ENCODE results near the gene CD6.
"Not testable (repeated sequence)": the region's sequence is repeated elsewhere in the genome, so short reads cannot be mapped to it uniquely, and the experiment has no call there.

Gene CD6

GRCh38 chr11:61059260-61059752 is 87.8 kb downstream of the CD6 start:
- H3K36me3 ChIP-seq (ENCODE audit: control insufficient read depth in 1 of 2, insufficient read depth in 2 of 2, low read length in 2 of 2): no peaks in the 10 kb centered on the region
- no peak overlapping the region for H3K27ac ChIP-seq (ENCODE audit: low read depth, low read length)
- no peaks in the 10 kb centered on the region for H3K4me1 ChIP-seq (ENCODE audit: control insufficient read depth in 1 of 2, insufficient read depth in 2 of 2, low read length in 2 of 2)
- H3K9ac ChIP-seq (ENCODE audit: low read depth in 1 of 2, low read length in 2 of 2): no peak overlapping the region
- H3K27me3 ChIP-seq (ENCODE audit: control insufficient read depth in 1 of 2, insufficient read depth in 2 of 2, low read length in 2 of 2): no peaks in the 10 kb centered on the region
- H3K9me3 ChIP-seq (ENCODE audit: control insufficient read depth in 1 of 2, low read length in 2 of 2): no peaks in the 10 kb centered on the region
- H3K4me3 ChIP-seq (ENCODE audit: low read depth in 1 of 2, low read length in 2 of 2): no peak overlapping the region

GRCh38 chr11:61061081-61061826 is 89.8 kb downstream of the CD6 start:
- Histone ChIP-seq H3K4me3 (ENCODE audit: low read depth in 1 of 2, low read length in 2 of 2) (no peak overlapping the region), H3K36me3 (ENCODE audit: control insufficient read depth in 1 of 2, insufficient read depth in 2 of 2, low read length in 2 of 2) (no peaks in the 10 kb centered on the region), H3K9ac (ENCODE audit: low read depth in 1 of 2, low read length in 2 of 2) (no peak overlapping the region), H3K27me3 (ENCODE audit: control insufficient read depth in 1 of 2, insufficient read depth in 2 of 2, low read length in 2 of 2) (no peaks in the 10 kb centered on the region), H3K4me1 (ENCODE audit: control insufficient read depth in 1 of 2, insufficient read depth in 2 of 2, low read length in 2 of 2) (no peaks in the 10 kb centered on the region), H3K9me3 (ENCODE audit: control insufficient read depth in 1 of 2, low read length in 2 of 2) (no peaks in the 10 kb centered on the region), H3K27ac (ENCODE audit: low read depth, low read length) (no peak overlapping the region)

- Histone ChIP-seq H3K4me1 (ENCODE audit: control insufficient read depth in 1 of 2, insufficient read depth in 2 of 2, low read length in 2 of 2) (no peaks in the 10 kb centered on the region), H3K9me3 (ENCODE audit: control insufficient read depth in 1 of 2, low read length in 2 of 2) (no peaks in the 10 kb centered on the region), H3K27ac (ENCODE audit: low read depth, low read length) (no peak overlapping the region), H3K9ac (ENCODE audit: low read depth in 1 of 2, low read length in 2 of 2) (no peak overlapping the region), H3K36me3 (ENCODE audit: control insufficient read depth in 1 of 2, insufficient read depth in 2 of 2, low read length in 2 of 2) (no peaks in the 10 kb centered on the region), H3K27me3 (ENCODE audit: control insufficient read depth in 1 of 2, insufficient read depth in 2 of 2, low read length in 2 of 2) (no peaks in the 10 kb centered on the region), H3K4me3 (ENCODE audit: low read depth in 1 of 2, low read length in 2 of 2) (no peak overlapping the region)
These were observed 90.9 kb downstream of the CD6 start for GRCh38 chr11:61062181-61062930.

GRCh38 chr11:61065236-61065635 is 93.8 kb downstream of the CD6 start:
- not testable (repeated sequence) for H3K27ac ChIP-seq (ENCODE audit: low read depth, low read length); H3K4me1 ChIP-seq (ENCODE audit: control insufficient read depth in 1 of 2, insufficient read depth in 2 of 2, low read length in 2 of 2); H3K9ac ChIP-seq (ENCODE audit: low read depth in 1 of 2, low read length in 2 of 2); H3K4me3 ChIP-seq (ENCODE audit: low read depth in 1 of 2, low read length in 2 of 2); H3K27me3 ChIP-seq (ENCODE audit: control insufficient read depth in 1 of 2, insufficient read depth in 2 of 2, low read length in 2 of 2); H3K36me3 ChIP-seq (ENCODE audit: control insufficient read depth in 1 of 2, insufficient read depth in 2 of 2, low read length in 2 of 2); H3K9me3 ChIP-seq (ENCODE audit: control insufficient read depth in 1 of 2, low read length in 2 of 2)

GRCh38 chr11:61065955-61066638 is 94.6 kb downstream of the CD6 start:
- Histone ChIP-seq H3K4me3 (ENCODE audit: low read depth in 1 of 2, low read length in 2 of 2) (no peak overlapping the region), H3K9ac (ENCODE audit: low read depth in 1 of 2, low read length in 2 of 2) (no peak overlapping the region), H3K27ac (ENCODE audit: low read depth, low read length) (no peak overlapping the region)

GRCh38 chr11:61066645-61067044 is 95.2 kb downstream of the CD6 start:
- Histone ChIP-seq H3K4me1 (ENCODE audit: control insufficient read depth in 1 of 2, insufficient read depth in 2 of 2, low read length in 2 of 2) (peaks cover 3 to 7% of the 10 kb centered on the region in 2 donors), H3K27ac (ENCODE audit: low read depth, low read length) (no peak overlapping the region), H3K9me3 (ENCODE audit: control insufficient read depth in 1 of 2, low read length in 2 of 2) (no peaks in the 10 kb centered on the region), H3K4me3 (ENCODE audit: low read depth in 1 of 2, low read length in 2 of 2) (no peak overlapping the region), H3K9ac (ENCODE audit: low read depth in 1 of 2, low read length in 2 of 2) (no peak overlapping the region), H3K27me3 (ENCODE audit: control insufficient read depth in 1 of 2, insufficient read depth in 2 of 2, low read length in 2 of 2) (no peaks in the 10 kb centered on the region), H3K36me3 (ENCODE audit: control insufficient read depth in 1 of 2, insufficient read depth in 2 of 2, low read length in 2 of 2) (no peaks in the 10 kb centered on the region)

More at GRCh38 chr11:61065955-61066638, 94.6 kb downstream of the CD6 start:
- no peaks in the 10 kb centered on the region for H3K36me3 ChIP-seq (ENCODE audit: control insufficient read depth in 1 of 2, insufficient read depth in 2 of 2, low read length in 2 of 2)
- no peaks in the 10 kb centered on the region for H3K27me3 ChIP-seq (ENCODE audit: control insufficient read depth in 1 of 2, insufficient read depth in 2 of 2, low read length in 2 of 2)
- peaks cover 0 to 2% of the 10 kb centered on the region in 2 donors for H3K4me1 ChIP-seq (ENCODE audit: control insufficient read depth in 1 of 2, insufficient read depth in 2 of 2, low read length in 2 of 2)
- H3K9me3 ChIP-seq (ENCODE audit: control insufficient read depth in 1 of 2, low read length in 2 of 2): no peaks in the 10 kb centered on the region

GRCh38 chr11:61067782-61068446 is 96.4 kb downstream of the CD6 start:
- H3K27ac ChIP-seq (ENCODE audit: low read depth, low read length): no peak overlapping the region
- H3K4me3 ChIP-seq (ENCODE audit: low read depth in 1 of 2, low read length in 2 of 2): no peak overlapping the region
- H3K9me3 ChIP-seq (ENCODE audit: control insufficient read depth in 1 of 2, low read length in 2 of 2): no peaks in the 10 kb centered on the region
- H3K9ac ChIP-seq (ENCODE audit: low read depth in 1 of 2, low read length in 2 of 2): no peak overlapping the region
- H3K36me3 ChIP-seq (ENCODE audit: control insufficient read depth in 1 of 2, insufficient read depth in 2 of 2, low read length in 2 of 2): no peaks in the 10 kb centered on the region
- H3K4me1 ChIP-seq (ENCODE audit: control insufficient read depth in 1 of 2, insufficient read depth in 2 of 2, low read length in 2 of 2): peaks cover 4 to 7% of the 10 kb centered on the region in 2 donors
- no peaks in the 10 kb centered on the region for H3K27me3 ChIP-seq (ENCODE audit: control insufficient read depth in 1 of 2, insufficient read depth in 2 of 2, low read length in 2 of 2)

- Histone ChIP-seq H3K4me3 (ENCODE audit: low read depth in 1 of 2, low read length in 2 of 2) (no peak overlapping the region), H3K27me3 (ENCODE audit: control insufficient read depth in 1 of 2, insufficient read depth in 2 of 2, low read length in 2 of 2) (no peaks in the 10 kb centered on the region), H3K27ac (ENCODE audit: low read depth, low read length) (no peak overlapping the region), H3K9me3 (ENCODE audit: control insufficient read depth in 1 of 2, low read length in 2 of 2) (no peaks in the 10 kb centered on the region), H3K36me3 (ENCODE audit: control insufficient read depth in 1 of 2, insufficient read depth in 2 of 2, low read length in 2 of 2) (no peaks in the 10 kb centered on the region), H3K9ac (ENCODE audit: low read depth in 1 of 2, low read length in 2 of 2) (no peak overlapping the region), H3K4me1 (ENCODE audit: control insufficient read depth in 1 of 2, insufficient read depth in 2 of 2, low read length in 2 of 2) (peaks cover 4 to 7% of the 10 kb centered on the region in 2 donors)
These were observed 97.1 kb downstream of the CD6 start for GRCh38 chr11:61068581-61068980.

GRCh38 chr11:61069427-61069826 is 97.9 kb downstream of the CD6 start:
- no peak overlapping the region for H3K27ac ChIP-seq (ENCODE audit: low read depth, low read length)
- no peaks in the 10 kb centered on the region for H3K27me3 ChIP-seq (ENCODE audit: control insufficient read depth in 1 of 2, insufficient read depth in 2 of 2, low read length in 2 of 2)
- H3K4me1 ChIP-seq (ENCODE audit: control insufficient read depth in 1 of 2, insufficient read depth in 2 of 2, low read length in 2 of 2): peaks cover 4 to 7% of the 10 kb centered on the region in 2 donors
- no peak overlapping the region for H3K4me3 ChIP-seq (ENCODE audit: low read depth in 1 of 2, low read length in 2 of 2)
- no peaks in the 10 kb centered on the region for H3K36me3 ChIP-seq (ENCODE audit: control insufficient read depth in 1 of 2, insufficient read depth in 2 of 2, low read length in 2 of 2)
- H3K9ac ChIP-seq (ENCODE audit: low read depth in 1 of 2, low read length in 2 of 2): no peak overlapping the region
- no peaks in the 10 kb centered on the region for H3K9me3 ChIP-seq (ENCODE audit: control insufficient read depth in 1 of 2, low read length in 2 of 2)

Data from duodenal mucosa (tissue), 2 donors.